ENCODE data around the gene SGCA. TPM values are rescaled to one million over a fixed set of nuclear protein-coding genes. Genes with fewer than 3 reads are reported as not detected.

The SGCA gene
- total RNA-seq, result 0.30 TPM in 1 of 2 replicates, not detected in the other

DNA sequence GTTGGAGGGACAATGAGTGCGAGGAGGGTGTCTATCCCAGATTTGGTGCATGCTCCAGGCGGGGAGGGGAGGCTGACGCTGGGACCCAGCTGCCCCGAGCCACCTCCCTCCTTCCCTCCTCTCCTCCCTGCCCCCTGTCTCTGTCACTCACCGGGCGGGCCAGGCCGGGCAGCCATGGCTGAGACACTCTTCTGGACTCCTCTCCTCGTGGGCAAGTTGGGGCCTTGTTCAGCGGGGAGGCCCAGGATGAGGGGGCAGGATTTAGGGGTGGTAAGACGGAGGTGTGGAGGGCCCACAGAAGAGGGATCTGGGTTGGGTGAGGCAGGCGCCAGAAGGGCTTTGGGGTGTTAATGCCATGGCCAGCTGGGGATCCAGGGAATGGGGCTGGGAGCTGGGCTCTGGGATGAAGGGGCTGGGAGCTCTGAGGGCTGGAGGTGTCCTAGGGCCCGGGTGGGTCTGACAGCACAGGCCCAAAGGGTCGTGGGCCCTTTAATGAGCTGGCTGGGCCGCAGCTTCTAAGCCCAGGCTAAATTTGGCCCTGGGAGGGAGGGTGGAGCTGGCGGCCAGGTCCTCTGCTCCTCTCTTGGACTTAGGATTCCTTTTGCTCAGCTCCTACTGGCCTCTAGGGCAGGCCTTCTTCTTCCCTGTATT is at the start of gene SGCA:
SGCA (plus strand) TSS at position 139 of the 651 bp plus-strand sequence; CDS start at position 175, 36 bp downstream.
- no peaks in the 10 kb centered on the region for H3K9me3 Mint-ChIP-seq
- peaks cover 4% of the 10 kb centered on the region for H3K27me3 Mint-ChIP-seq
- H3K4me1 Mint-ChIP-seq, result peaks cover 30% of the 10 kb centered on the region
- H3K36me3 Mint-ChIP-seq (ENCODE audit: low read depth), result peaks cover 7% of the 10 kb centered on the region
- intact Hi-C loops (cut with micrococcal nuclease), result no loop called here
- no peak for DNase-seq
- H3K4me3 Mint-ChIP-seq, result no peak within 1 kb of the TSS
- no peak within 1 kb of the TSS for H3K27ac Mint-ChIP-seq

DNA sequence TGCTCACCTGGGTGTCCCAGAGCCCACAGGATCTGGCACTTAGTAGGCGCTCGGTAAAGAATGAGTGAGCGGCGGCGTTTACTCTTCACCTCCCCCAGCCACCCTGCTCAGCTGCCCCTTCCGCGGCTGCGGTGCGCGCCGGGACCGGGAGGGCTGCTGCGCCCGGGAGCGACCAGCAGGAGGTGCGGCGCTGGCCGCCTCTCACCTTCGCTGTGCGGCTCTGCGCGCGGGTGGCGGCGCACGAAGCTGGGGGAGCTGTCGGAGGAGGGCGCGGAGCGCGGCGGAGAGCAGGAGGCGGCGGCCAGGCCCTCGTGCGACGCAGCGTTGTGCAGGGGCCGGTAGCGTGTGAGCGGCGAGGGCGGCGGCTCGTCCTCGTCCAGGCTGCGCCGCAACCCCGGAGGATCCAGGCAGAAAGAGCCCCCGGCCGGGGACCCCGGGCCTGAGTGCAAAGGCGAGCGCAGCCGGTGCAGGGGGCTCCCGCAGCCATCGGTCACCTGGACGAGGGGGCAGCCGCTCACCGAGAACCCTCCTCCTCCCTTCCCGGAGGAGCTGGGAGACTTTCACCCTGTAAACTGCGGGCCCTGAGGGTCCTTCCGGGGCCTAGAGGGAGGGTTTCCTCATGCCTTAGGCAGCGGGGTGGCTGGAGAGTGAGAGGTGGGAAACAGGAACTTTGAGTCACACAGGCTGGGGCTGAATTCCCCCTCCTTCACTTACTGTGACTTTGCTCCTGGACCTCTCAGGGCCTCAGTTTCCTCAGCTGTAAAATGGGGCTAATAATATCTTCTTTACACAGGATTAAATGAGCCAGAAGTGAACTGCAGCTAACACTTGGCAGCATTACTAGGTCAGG is 48.4 kb upstream of the SGCA start:
- Mint-ChIP-seq H3K9me3 (no peaks in the 10 kb centered on the region), H3K4me3 (peak overlapping the region; percentile 65), H3K27ac (no peak overlapping the region), H3K36me3 (ENCODE audit: low read depth) (no peaks in the 10 kb centered on the region), H3K27me3 (peaks cover 56% of the 10 kb centered on the region), H3K4me1 (peaks cover 10% of the 10 kb centered on the region)
- intact Hi-C loops (cut with micrococcal nuclease), result loop anchor here (2.0 kb wide), 1 partner anchor 23 kb away; no protein-coding TSS in a partner anchor
- DNase-seq, result peak; percentile 91

DNA sequence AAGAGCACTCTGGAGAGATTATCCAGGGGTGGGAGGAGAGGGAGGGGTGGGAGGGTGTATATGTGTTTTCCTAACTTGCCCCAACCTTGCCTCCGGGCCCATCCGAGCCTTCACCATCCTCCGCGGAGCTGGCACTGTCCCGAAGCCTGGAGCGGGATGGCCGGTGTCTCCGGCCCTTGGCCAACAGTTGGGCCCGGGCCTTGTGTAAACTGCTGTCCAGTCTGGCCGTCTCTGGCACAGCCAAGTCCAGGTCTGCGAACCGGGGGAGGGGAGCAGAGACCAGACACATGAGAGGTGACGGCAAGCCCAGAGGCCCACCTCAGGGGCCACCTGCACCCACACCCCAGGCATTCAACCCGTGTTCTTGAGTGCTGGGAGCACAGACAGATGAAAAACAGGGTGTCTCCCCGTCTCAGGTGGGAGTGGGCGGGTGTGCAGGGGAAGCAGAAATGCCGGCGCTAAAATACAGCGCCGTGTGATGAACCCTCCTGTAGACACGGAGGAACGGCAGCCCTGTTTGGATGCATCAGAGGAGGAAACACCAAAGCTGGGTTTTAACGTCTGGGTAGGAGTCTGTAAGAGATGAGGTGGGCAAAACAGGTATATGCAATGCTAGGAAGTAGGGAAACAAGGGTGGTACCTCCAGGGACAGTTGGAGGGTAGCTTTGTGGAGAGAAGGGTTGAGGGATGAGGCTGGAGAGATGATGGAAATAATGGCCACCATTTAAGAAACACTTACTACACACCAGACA is 47.6 kb upstream of the SGCA start:
- peaks cover 63% of the 10 kb centered on the region for H3K27me3 Mint-ChIP-seq
- DNase-seq, result no peak
- intact Hi-C loops (cut with micrococcal nuclease), result no loop called here
- no peak overlapping the region for H3K27ac Mint-ChIP-seq
- H3K9me3 Mint-ChIP-seq, result no peaks in the 10 kb centered on the region
- H3K4me3 Mint-ChIP-seq, result no peak overlapping the region
- H3K36me3 Mint-ChIP-seq (ENCODE audit: low read depth), result no peaks in the 10 kb centered on the region
- peaks cover 10% of the 10 kb centered on the region for H3K4me1 Mint-ChIP-seq

DNA sequence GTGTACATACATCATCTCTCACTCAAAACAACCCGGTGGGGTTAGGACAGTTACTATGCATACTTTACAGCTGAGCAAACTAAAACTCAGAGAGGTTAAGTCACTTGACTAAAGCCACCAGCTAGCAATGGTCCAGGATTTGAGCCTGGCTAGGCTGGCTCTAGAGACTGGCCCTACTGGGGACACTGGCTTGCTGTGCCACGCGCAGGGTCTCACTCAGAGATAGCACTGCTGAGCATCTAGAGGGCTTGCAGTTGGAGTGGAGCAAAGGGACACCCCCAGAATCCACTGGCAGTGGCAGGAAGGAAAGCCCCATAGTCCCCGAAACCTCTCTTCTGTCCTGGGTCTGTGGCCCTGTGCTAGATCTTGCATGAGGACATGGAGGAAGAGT is 47.0 kb upstream of the SGCA start:
- DNase-seq, result no peak
- H3K36me3 Mint-ChIP-seq (ENCODE audit: low read depth), result no peaks in the 10 kb centered on the region
- peaks cover 10% of the 10 kb centered on the region for H3K4me1 Mint-ChIP-seq
- no peak overlapping the region for H3K27ac Mint-ChIP-seq
- no peak overlapping the region for H3K4me3 Mint-ChIP-seq
- H3K9me3 Mint-ChIP-seq, result no peaks in the 10 kb centered on the region
- peaks cover 63% of the 10 kb centered on the region for H3K27me3 Mint-ChIP-seq
- intact Hi-C loops (cut with micrococcal nuclease), result no loop called here

DNA sequence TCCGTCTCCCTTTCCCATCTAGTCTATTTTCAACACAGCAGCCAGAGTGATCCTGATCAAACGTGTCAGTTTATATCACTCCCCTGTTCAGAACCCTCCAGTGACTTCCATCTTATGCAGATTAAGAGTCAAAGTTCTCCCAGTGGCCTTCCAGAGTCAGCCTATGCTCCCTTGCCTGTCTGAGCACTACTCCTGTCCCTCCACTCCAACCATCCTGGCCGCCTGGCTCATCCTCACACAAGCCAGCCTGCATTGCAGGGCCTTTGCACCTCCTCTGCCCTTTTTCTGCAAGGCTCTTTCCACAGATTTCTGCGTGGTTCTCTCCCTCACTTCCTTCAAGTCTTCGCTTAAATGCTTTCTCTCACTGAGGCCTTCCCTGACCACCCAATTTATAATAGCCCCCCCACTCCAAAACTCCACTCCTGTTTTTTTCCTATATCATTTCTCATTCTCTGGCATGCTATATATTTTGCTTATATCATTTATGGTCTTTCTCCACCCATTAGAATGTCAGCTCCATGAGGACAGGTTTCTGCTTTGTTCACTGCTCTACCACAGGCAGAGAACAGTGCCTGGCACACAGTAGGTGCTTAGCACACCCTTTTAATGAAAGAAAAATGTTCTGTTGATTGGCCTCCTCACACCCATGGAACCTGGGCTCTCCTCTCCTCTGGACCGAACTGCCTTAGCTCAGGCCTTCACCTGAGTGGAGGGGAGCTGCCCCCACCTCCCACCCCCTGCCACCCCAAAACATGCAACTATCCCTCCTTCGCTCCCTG is 45.1 kb upstream of the SGCA start:
- H3K9me3 Mint-ChIP-seq, result no peaks in the 10 kb centered on the region

DNA sequence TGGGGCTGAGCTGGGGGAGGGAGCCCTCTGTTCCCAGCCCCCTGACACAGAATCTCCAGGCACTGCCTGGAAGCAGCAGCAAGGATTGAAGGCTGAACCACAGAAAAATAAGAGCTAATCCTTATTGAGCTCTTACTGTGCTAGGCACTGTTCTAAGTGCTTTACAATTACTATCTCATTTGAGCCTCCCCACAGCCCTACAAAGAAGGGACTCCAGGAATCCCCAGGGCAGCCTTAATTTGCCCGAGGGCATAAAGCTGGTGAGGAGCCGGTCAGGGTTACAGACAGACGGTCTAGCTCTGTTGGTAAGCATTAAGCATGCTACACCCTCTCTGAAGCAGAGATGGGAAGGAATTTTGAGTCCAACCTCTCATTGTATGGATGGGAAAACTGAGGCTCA is 42.9 kb upstream of the SGCA start:
- H3K4me1 Mint-ChIP-seq, result peaks cover 4% of the 10 kb centered on the region
- no peaks in the 10 kb centered on the region for H3K36me3 Mint-ChIP-seq (ENCODE audit: low read depth)
- H3K27me3 Mint-ChIP-seq, result peaks cover 56% of the 10 kb centered on the region

More for the DNA sequence above, 45.1 kb upstream of the SGCA start:
- Mint-ChIP-seq H3K4me3 (no peak overlapping the region), H3K27ac (no peak overlapping the region), H3K27me3 (peaks cover 61% of the 10 kb centered on the region), H3K4me1 (peaks cover 7% of the 10 kb centered on the region), H3K36me3 (ENCODE audit: low read depth) (no peaks in the 10 kb centered on the region)
- intact Hi-C loops (cut with micrococcal nuclease), result no loop called here
- no peak for DNase-seq

DNA sequence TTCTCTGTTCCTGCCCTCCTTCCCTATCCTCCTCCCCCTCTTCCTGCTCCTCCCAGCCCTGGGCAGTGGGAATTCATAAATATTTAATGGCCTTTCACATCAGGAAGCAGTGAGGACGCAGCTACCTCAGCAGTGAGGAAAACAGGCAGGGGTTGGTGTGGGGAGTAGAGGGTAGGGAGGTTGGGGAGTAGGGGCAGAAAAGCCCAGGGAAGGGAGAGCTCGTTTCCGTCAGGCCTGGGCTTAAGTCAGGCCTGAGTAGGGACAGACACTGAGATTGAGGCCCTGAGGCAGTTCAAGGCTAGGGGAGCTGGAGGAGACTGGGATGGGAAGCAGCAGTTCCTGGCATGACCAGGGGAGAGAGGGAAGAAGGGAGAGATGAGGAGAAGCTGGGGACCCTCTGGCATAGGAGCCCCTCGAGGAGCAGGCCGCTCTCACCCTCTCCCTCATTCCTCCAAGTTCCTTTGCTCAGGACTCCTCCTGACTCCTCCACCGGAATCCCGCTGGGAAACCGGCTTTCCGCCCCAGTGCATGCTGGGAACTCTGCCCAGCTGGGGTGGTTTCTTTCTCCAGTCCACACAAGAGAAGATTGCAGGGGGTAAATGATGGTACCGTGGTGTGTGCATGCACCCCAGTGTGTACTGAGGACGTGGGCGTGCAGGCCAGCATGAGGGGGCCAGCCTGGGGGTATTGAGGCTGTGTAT is 42.0 kb upstream of the SGCA start:
- intact Hi-C loops (cut with micrococcal nuclease), result no loop called here
- no peak for DNase-seq
- Mint-ChIP-seq H3K27me3 (peaks cover 56% of the 10 kb centered on the region), H3K4me1 (peaks cover 8% of the 10 kb centered on the region), H3K4me3 (no peak overlapping the region), H3K36me3 (ENCODE audit: low read depth) (peaks cover 3% of the 10 kb centered on the region), H3K27ac (no peak overlapping the region), H3K9me3 (no peaks in the 10 kb centered on the region)

More for the DNA sequence above, 42.9 kb upstream of the SGCA start:
- intact Hi-C loops (cut with micrococcal nuclease), result no loop called here
- no peak overlapping the region for H3K4me3 Mint-ChIP-seq
- H3K27ac Mint-ChIP-seq, result no peak overlapping the region
- no peak for DNase-seq
- H3K9me3 Mint-ChIP-seq, result no peaks in the 10 kb centered on the region

DNA sequence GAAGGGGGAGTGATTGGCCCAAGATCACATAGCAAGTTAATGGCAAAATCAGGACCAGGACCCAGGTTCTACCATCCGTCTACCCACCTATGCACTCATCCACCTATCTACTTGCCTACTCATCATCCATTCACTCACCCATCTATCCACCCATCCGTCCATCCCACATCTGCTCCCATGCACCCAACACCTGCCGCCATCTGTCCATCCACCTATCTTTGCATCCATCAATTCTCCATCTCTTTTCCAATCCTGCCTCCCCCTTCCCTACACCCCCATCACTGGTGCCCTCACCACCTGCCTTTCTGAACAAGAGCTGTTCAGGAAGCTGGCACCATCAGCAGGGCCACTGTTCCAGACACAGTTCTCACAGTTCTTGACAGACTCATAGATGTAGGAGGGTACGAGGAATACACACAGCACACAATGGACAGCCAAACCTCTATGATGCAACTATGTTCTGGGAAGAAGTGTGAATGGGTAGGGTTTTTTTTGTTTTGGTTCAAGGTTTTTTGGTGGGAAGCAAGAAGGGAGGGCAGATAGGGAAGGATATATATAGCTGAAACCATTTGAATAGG is 40.3 kb upstream of the SGCA start:
- intact Hi-C loops (cut with micrococcal nuclease), result no loop called here
- H3K27me3 Mint-ChIP-seq, result peaks cover 45% of the 10 kb centered on the region
- H3K4me1 Mint-ChIP-seq, result peaks cover 10% of the 10 kb centered on the region
- H3K4me3 Mint-ChIP-seq, result no peak overlapping the region
- no peak overlapping the region for H3K27ac Mint-ChIP-seq
- peaks cover 3% of the 10 kb centered on the region for H3K36me3 Mint-ChIP-seq (ENCODE audit: low read depth)
- no peaks in the 10 kb centered on the region for H3K9me3 Mint-ChIP-seq
- DNase-seq, result no peak

DNA sequence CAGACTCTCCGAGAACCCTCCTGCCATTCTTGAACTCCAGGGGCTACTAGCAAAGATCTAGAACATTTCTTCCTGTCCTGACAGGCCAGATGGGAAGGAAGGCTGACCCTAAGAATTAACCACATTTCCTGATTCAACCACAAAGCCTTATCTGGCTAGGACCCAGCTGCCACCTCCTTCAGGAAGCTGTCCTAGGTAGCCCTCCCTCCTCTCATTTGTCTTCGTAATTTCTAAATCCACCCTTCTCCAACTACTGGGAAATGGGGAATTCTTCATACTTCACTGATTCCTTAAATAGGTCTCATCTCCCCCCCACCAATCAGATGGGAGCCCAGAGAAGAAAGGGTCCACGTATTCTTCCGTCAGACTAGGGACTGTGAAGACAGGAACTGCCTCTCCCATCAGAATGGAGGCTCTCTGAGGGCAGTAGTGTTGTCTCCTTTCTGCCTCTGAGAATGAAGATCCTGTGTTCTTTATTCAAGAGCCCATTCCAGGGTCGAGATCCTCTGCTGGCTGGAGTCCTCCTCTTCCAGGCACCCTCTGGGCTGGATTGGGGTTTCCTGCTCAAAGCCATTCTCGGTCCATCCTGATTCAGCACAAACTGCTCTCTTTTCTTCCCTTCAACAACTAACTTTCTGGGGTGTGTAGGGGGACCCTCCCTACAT is 38.0 kb upstream of the SGCA start:
- H3K4me1 Mint-ChIP-seq, result peaks cover 28% of the 10 kb centered on the region
- intact Hi-C loops (cut with micrococcal nuclease), result no loop called here
- peaks cover 34% of the 10 kb centered on the region for H3K27me3 Mint-ChIP-seq
- H3K27ac Mint-ChIP-seq, result no peak overlapping the region
- H3K4me3 Mint-ChIP-seq, result no peak overlapping the region
- peaks cover 19% of the 10 kb centered on the region for H3K36me3 Mint-ChIP-seq (ENCODE audit: low read depth)
- no peaks in the 10 kb centered on the region for H3K9me3 Mint-ChIP-seq
- no peak for DNase-seq

DNA sequence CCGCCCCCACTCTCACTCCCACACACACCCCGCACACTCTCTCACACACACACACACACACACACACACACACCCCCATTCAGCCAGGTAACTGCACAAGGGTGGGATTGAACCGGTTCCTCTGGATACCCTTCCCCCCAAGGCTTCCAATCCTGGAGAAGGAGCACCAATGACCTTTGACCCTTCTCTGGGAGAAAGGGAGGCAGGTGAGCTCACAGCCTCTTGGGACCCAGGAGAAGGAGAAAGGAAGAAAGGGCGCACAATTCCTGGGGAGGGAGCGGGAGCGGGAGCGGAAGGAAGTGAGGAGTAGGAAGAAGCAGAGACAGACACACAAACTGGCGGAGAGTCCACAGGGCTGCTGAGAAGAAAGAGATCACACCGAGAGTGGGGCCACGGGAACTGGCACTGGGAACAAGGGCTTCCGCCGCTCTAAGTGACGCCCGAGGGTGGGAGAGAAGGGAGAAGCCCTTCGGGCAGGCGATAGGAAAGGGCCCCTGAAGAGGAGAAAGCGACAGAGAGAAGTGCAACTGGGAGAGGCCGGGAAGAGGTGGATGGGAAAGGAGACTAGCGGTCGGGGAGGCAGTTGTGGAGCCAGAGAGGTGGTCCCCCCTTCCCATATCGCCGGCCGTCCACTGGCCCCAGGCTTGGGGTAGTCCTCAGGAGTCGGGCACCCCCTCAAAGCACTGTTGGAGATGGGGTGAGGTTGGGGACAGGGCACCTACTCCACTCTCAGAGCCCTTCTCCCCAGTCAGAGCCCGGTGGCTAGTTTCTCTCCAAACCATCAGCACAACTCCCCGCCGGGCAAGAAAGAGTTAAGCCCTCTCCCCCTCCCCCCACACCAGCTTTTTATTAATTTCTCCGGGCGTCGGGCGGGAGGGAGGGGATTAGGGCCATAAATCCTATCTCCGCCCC is 37.1 kb upstream of the SGCA start:
- no peak for DNase-seq
- Mint-ChIP-seq H3K27ac (no peak overlapping the region), H3K4me3 (peak overlapping the region; percentile 58), H3K27me3 (peaks cover 31% of the 10 kb centered on the region), H3K36me3 (ENCODE audit: low read depth) (peaks cover 26% of the 10 kb centered on the region), H3K9me3 (no peaks in the 10 kb centered on the region), H3K4me1 (peaks cover 28% of the 10 kb centered on the region)
- intact Hi-C loops (cut with micrococcal nuclease), result no loop called here

DNA sequence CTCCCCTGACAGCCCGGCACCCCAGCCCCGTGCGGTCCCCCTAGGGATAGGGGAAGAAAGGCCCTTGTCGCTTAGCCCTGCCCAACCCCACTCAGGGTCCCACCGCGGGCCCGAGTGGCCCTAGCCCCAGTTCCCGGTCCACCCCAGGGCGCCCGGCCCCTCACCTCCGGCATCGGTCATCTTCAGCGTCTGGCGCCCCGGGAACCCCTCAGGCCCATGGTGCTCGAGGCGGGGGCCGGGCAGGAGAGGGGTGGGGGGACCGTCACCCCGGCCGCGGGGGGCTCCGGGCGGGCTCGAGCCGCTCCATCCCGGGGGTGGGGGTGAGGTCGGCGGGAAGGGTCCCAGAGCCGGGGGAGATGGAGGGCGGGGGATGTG is 36.5 kb upstream of the SGCA start:
- no peaks in the 10 kb centered on the region for H3K9me3 Mint-ChIP-seq
- intact Hi-C loops (cut with micrococcal nuclease), result no loop called here
- peak overlapping the region; percentile 81 for H3K4me3 Mint-ChIP-seq
- H3K27ac Mint-ChIP-seq, result no peak overlapping the region
- DNase-seq, result no peak
- H3K36me3 Mint-ChIP-seq (ENCODE audit: low read depth), result peaks cover 30% of the 10 kb centered on the region
- H3K4me1 Mint-ChIP-seq, result peaks cover 28% of the 10 kb centered on the region
- H3K27me3 Mint-ChIP-seq, result peaks cover 31% of the 10 kb centered on the region
